ENCODE measurements around the gene CD248.
A peak's percentile ranks its signal among the peaks of the same experiment; 100 is the strongest.

Gene CD248

GRCh38 chr11:66284526-66285078, 32.2 kb downstream of the CD248 start:
- Histone ChIP-seq H3K9ac (no peak overlapping the region), H3K4me1 (no peaks in the 10 kb centered on the region), H3K79me2 (no peaks in the 10 kb centered on the region), H3K4me2 (ENCODE audit: low read length) (no peak overlapping the region), H3K27me3 (ENCODE audit: control insufficient read depth, insufficient read depth, low read length) (no peaks in the 10 kb centered on the region), H3K36me3 (ENCODE audit: control insufficient read depth, insufficient read depth, low read length) (no peaks in the 10 kb centered on the region), H2AFZ (no peak overlapping the region), H3K4me3 (ENCODE audit: low read depth, low read length) (no peak overlapping the region), H3K9me3 (ENCODE audit: control insufficient read depth, low read length) (no peaks in the 10 kb centered on the region), H3K27ac (no peak overlapping the region)
- TF ChIP-seq CTCF (IDR thresholded peaks at IDR 0.05): no peak

GRCh38 chr11:66283461-66284105, 33.3 kb downstream of the CD248 start:
- no peak for TF ChIP-seq CTCF (IDR thresholded peaks at IDR 0.05)
- H3K4me1 ChIP-seq: no peaks in the 10 kb centered on the region
- no peaks in the 10 kb centered on the region for H3K27me3 ChIP-seq (ENCODE audit: control insufficient read depth, insufficient read depth, low read length)
- no peak overlapping the region for H3K9ac ChIP-seq
- H3K9me3 ChIP-seq (ENCODE audit: control insufficient read depth, low read length): no peaks in the 10 kb centered on the region
- no peak overlapping the region for H2AFZ ChIP-seq
- no peak overlapping the region for H3K4me2 ChIP-seq (ENCODE audit: low read length)
- H3K4me3 ChIP-seq (ENCODE audit: low read depth, low read length): no peak overlapping the region
- no peak overlapping the region for H3K27ac ChIP-seq
- no peaks in the 10 kb centered on the region for H3K36me3 ChIP-seq (ENCODE audit: control insufficient read depth, insufficient read depth, low read length)
- H3K79me2 ChIP-seq: no peaks in the 10 kb centered on the region

- Histone ChIP-seq H3K9ac (no peak overlapping the region), H3K9me3 (ENCODE audit: control insufficient read depth, low read length) (no peaks in the 10 kb centered on the region), H3K4me3 (ENCODE audit: low read depth, low read length) (no peak overlapping the region), H3K4me1 (no peaks in the 10 kb centered on the region), H2AFZ (no peak overlapping the region), H3K4me2 (ENCODE audit: low read length) (no peak overlapping the region), H3K27ac (no peak overlapping the region), H3K27me3 (ENCODE audit: control insufficient read depth, insufficient read depth, low read length) (no peaks in the 10 kb centered on the region), H3K79me2 (no peaks in the 10 kb centered on the region), H3K36me3 (ENCODE audit: control insufficient read depth, insufficient read depth, low read length) (no peaks in the 10 kb centered on the region)
- TF ChIP-seq CTCF (IDR thresholded peaks at IDR 0.05): peak; percentile 91
Measured at GRCh38 chr11:66282468-66283455, 34.1 kb downstream of the CD248 start.

- H3K79me2 ChIP-seq: no peaks in the 10 kb centered on the region
- H3K4me2 ChIP-seq (ENCODE audit: low read length): no peak overlapping the region
- no peak overlapping the region for H3K27ac ChIP-seq
- H3K9me3 ChIP-seq (ENCODE audit: control insufficient read depth, low read length): no peaks in the 10 kb centered on the region
- H3K36me3 ChIP-seq (ENCODE audit: control insufficient read depth, insufficient read depth, low read length): no peaks in the 10 kb centered on the region
- no peak for TF ChIP-seq CTCF (IDR thresholded peaks at IDR 0.05)
- no peak overlapping the region for H3K4me3 ChIP-seq (ENCODE audit: low read depth, low read length)
- H2AFZ ChIP-seq: no peak overlapping the region
- H3K27me3 ChIP-seq (ENCODE audit: control insufficient read depth, insufficient read depth, low read length): no peaks in the 10 kb centered on the region
- H3K9ac ChIP-seq: no peak overlapping the region
- no peaks in the 10 kb centered on the region for H3K4me1 ChIP-seq
Measured at GRCh38 chr11:66281776-66282467, 34.9 kb downstream of the CD248 start.
